HepG2 (cell line): ENCODE data around the gene MICAL3. TPM values are rescaled to one million over a fixed set of nuclear protein-coding genes. Genes with fewer than 3 reads are reported as not detected.
A peak's percentile ranks its signal among the peaks of the same experiment; 100 is the strongest.

Experiments used
- ARNT2 ChIP-seq: sonication (generic); formaldehyde crosslinking; IDR thresholded peaks from 2 replicates; pipeline ENCODE4 v1.8.0; 2022; ENCODE audit warnings: mild to moderate bottlenecking, low read depth, missing genetic modification reagents, moderate library complexity
- ATF2 ChIP-seq: sonication (generic); formaldehyde crosslinking; IDR thresholded peaks from 2 replicates; pipeline ENCODE4 v1.4.0; 2020; ENCODE audit warnings: missing genetic modification reagents
- BCL6 ChIP-seq: IDR thresholded peaks from 2 replicates; pipeline ENCODE4 v1.6.1; 2016; ENCODE audit warnings: missing genetic modification reagents, missing compliant biosample characterization
- CENPX ChIP-seq: sonication (generic); formaldehyde crosslinking; IDR thresholded peaks from 2 replicates; pipeline ENCODE4 v1.9.0; 2021; ENCODE audit warnings: mild to moderate bottlenecking, missing genetic modification reagents, moderate library complexity
- FOXM1 ChIP-seq: sonication (generic); formaldehyde crosslinking; IDR thresholded peaks from 2 replicates; pipeline ENCODE4 v1.5.0; 2020; ENCODE audit warnings: missing genetic modification reagents
- MYPOP ChIP-seq: sonication (generic); formaldehyde crosslinking; IDR thresholded peaks from 2 replicates; pipeline ENCODE4 v1.8.1; 2023; ENCODE audit warnings: mild to moderate bottlenecking, moderate library complexity, missing genetic modification reagents
- NFIB ChIP-seq: sonication (generic); formaldehyde crosslinking; IDR thresholded peaks from 2 replicates; pipeline ENCODE4 v1.9.0; 2021; ENCODE audit warnings: missing genetic modification reagents, mild to moderate bottlenecking, borderline replicate concordance
- PITX1 ChIP-seq: sonication (generic); formaldehyde crosslinking; IDR thresholded peaks from 2 replicates; pipeline ENCODE4 v1.5.1; 2020; ENCODE audit warnings: mild to moderate bottlenecking, missing genetic modification reagents
- TEAD2 ChIP-seq: sonication (generic); formaldehyde crosslinking; IDR thresholded peaks from 2 replicates; pipeline ENCODE4 v1.9.0; 2021; ENCODE audit warnings: missing genetic modification reagents
- TSC22D2 ChIP-seq: sonication (generic); formaldehyde crosslinking; IDR thresholded peaks from 2 replicates; pipeline ENCODE4 v1.5.1; 2020; ENCODE audit warnings: missing genetic modification reagents, mild to moderate bottlenecking, borderline replicate concordance
- ZNF234 ChIP-seq: sonication (generic); formaldehyde crosslinking; conservative IDR thresholded peaks from 2 replicates; pipeline ENCODE4 v1.5.1; 2020; ENCODE audit warnings: mild to moderate bottlenecking, missing genetic modification reagents
- ZNF274 ChIP-seq: sonication (generic); formaldehyde crosslinking; IDR thresholded peaks from 2 replicates; pipeline ENCODE4 v1.5.1; 2020; ENCODE audit warnings: mild to moderate bottlenecking, missing genetic modification reagents
- ZNF574 ChIP-seq: sonication (generic); formaldehyde crosslinking; IDR thresholded peaks from 2 replicates; pipeline ENCODE4 v1.4.0; 2020; ENCODE audit warnings: missing genetic modification reagents
- polyA plus RNA-seq, 8 experiments: library from polyadenylated mRNA; depleted of rRNA in 3 of 8; stranded (reverse) in 7 of 8; unstranded in 1 of 8; fragments of >200 nt; fragmentation: Illumina TruSeq in 4 of 8; extraction: Trizol in 4 of 8; gene quantifications; 2 replicates each; pipeline versions ENCODE4 v1.2.1 to v1.2.3, GENCODE V29; 2011 to 2016; ENCODE audit warnings: low read depth in 4 of 8, missing spikeins in 1 of 8, mixed read lengths in 1 of 8; ENCODE audit not compliant: insufficient read depth in 1 of 8
- total RNA-seq, 5 experiments: library from RNA; depleted of rRNA; stranded (reverse); fragments of >200 nt; fragmentation: Illumina TruSeq; extraction: Trizol; gene quantifications; 2 replicates each; pipeline ENCODE4 v1.2.3, GENCODE V29; 2016; ENCODE audit warnings: low read depth in 1 of 5
- TF ChIP-seq, protein P1 (sequence below): fragments of 450-650 bp; IDR thresholded peaks from 2 replicates; pipeline ENCODE4 v1.6.1; 2017; ENCODE audit warnings: mild to moderate bottlenecking
- TF ChIP-seq, protein P2 (sequence below): sonication (generic); formaldehyde crosslinking; IDR thresholded peaks from 2 replicates; pipeline ENCODE4 v1.4.0; 2020; ENCODE audit warnings: mild to moderate bottlenecking, missing genetic modification reagents

The MICAL3 gene
- total and polyA plus RNA-seq, 2 of the 13 experiments (the other 11 are each of a cell fraction or from before 2014, with no cell fraction given): 5.3 to 12.5 TPM

DNA sequence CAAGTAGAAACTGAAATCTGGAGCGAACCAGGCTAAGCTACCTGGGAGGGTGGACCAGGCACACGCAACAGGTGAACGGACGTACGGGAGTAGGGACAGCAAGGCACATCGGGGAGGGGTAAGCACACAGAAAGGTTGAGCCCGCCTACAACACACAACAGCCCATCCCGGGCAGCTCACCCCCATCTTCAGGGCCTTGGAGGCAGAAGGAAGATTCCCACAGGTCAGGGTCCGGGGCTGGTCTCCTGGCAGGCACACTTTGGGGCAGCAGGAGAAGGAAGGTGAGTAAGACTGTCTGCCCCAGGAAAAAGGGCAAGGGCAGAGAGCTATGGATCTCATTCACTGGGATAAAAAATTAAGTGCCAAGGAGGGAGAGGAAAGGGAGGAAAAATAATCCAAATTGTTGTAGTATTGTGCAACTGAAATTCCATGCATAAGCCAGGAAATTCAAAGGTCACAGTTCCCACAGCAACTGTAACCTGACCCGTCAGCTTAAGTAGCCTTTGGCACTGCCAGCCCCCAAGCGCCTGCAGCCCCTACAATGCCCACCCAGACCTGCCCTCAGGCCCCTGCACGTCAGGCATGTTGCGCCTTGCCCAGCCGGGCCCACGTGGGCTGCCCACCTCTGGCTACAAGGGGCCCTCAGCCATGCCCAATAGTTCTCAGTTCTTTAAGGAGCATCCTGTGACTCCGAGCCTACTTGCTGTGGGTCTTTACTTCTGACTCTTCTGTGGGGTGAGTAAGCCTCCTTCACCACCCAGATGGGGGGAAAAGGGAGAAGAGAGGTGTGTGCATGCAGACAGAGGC, 51.8 kb downstream of the MICAL3 start (continued):
- TF ChIP-seq, protein P1, sequence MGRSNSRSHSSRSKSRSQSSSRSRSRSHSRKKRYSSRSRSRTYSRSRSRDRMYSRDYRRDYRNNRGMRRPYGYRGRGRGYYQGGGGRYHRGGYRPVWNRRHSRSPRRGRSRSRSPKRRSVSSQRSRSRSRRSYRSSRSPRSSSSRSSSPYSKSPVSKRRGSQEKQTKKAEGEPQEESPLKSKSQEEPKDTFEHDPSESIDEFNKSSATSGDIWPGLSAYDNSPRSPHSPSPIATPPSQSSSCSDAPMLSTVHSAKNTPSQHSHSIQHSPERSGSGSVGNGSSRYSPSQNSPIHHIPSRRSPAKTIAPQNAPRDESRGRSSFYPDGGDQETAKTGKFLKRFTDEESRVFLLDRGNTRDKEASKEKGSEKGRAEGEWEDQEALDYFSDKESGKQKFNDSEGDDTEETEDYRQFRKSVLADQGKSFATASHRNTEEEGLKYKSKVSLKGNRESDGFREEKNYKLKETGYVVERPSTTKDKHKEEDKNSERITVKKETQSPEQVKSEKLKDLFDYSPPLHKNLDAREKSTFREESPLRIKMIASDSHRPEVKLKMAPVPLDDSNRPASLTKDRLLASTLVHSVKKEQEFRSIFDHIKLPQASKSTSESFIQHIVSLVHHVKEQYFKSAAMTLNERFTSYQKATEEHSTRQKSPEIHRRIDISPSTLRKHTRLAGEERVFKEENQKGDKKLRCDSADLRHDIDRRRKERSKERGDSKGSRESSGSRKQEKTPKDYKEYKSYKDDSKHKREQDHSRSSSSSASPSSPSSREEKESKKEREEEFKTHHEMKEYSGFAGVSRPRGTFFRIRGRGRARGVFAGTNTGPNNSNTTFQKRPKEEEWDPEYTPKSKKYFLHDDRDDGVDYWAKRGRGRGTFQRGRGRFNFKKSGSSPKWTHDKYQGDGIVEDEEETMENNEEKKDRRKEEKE: no peak
- TF ChIP-seq ZNF234 (no peak), ZNF574 (CRISPR knock-in tag) (0 out of 2 replicates have a peak, but pooled peaks have one; percentile 32), TSC22D2 (no peak), CENPX (no peak), ARNT2 (no peak), NFIB (CRISPR knock-in tag) (no peak), ZNF274 (CRISPR knock-in tag) (no peak), FOXM1 (CRISPR knock-in tag) (no peak), TEAD2 (no peak), MYPOP (CRISPR knock-in tag) (0 out of 2 replicates have a peak, but pooled peaks have one; percentile 41), ATF2 (CRISPR knock-in tag) (peak; percentile 48; the same call in 1 of the 2 replicates), PITX1 (peak; percentile 94), BCL6 (CRISPR knock-in tag) (no peak)
- TF ChIP-seq, protein P2, sequence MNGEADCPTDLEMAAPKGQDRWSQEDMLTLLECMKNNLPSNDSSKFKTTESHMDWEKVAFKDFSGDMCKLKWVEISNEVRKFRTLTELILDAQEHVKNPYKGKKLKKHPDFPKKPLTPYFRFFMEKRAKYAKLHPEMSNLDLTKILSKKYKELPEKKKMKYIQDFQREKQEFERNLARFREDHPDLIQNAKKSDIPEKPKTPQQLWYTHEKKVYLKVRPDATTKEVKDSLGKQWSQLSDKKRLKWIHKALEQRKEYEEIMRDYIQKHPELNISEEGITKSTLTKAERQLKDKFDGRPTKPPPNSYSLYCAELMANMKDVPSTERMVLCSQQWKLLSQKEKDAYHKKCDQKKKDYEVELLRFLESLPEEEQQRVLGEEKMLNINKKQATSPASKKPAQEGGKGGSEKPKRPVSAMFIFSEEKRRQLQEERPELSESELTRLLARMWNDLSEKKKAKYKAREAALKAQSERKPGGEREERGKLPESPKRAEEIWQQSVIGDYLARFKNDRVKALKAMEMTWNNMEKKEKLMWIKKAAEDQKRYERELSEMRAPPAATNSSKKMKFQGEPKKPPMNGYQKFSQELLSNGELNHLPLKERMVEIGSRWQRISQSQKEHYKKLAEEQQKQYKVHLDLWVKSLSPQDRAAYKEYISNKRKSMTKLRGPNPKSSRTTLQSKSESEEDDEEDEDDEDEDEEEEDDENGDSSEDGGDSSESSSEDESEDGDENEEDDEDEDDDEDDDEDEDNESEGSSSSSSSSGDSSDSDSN: no peak; the same call in none of the 2 replicates
